WTC11 (cell line): ENCODE results near the gene SLC24A3. TPM values are rescaled to one million over a fixed set of nuclear protein-coding genes. Genes with fewer than 3 reads are reported as not detected.

Experiments used
- ATAC-seq: fragments of 200-7000 bp; cut with Tn5 transposase; 2 replicates; pipeline ENCODE4 v1.10.0; 2021; ENCODE audit warnings: mild to moderate bottlenecking, moderate library complexity
- CTCF ChIA-PET: fragments of 300-600 bp; sonication (Branson Sonifier 250); formaldehyde crosslinking; loops from one replicate; lab custom pipeline; 2021; ENCODE audit warnings: antibody characterized with exemption; lab: Charles Lee
- POLR2A ChIA-PET: fragments of 350-600 bp; sonication (Branson Sonifier 250); formaldehyde crosslinking; loops from one replicate; lab custom pipeline; 2021; ENCODE audit warnings: antibody characterized with exemption; lab: Charles Lee
- DNase-seq: peaks from one replicate; pipeline ENCODE4 v3.0.0; 2021; ENCODE audit warnings: low spot score
- H3K27ac Mint-ChIP-seq: 2 replicates; pipeline ENCODE4 v1.8.0; 2021; ENCODE audit warnings: mixed read lengths
- H3K27me3 Mint-ChIP-seq: 2 replicates; pipeline ENCODE4 v1.8.0; 2021; ENCODE audit warnings: low read depth, mild to moderate bottlenecking, moderate library complexity, mixed read lengths
- H3K36me3 Mint-ChIP-seq: 2 replicates; pipeline ENCODE4 v1.8.0; 2021; ENCODE audit warnings: mixed read lengths
- H3K4me1 Mint-ChIP-seq: 2 replicates; pipeline ENCODE4 v1.8.0; 2022; ENCODE audit warnings: mixed read lengths
- H3K4me3 Mint-ChIP-seq: 2 replicates; pipeline ENCODE4 v1.8.0; 2021; ENCODE audit warnings: mild to moderate bottlenecking, moderate library complexity, mixed read lengths
- H3K9me3 Mint-ChIP-seq: 2 replicates; pipeline ENCODE4 v1.8.0; 2021; ENCODE audit warnings: mixed read lengths
- AFF4 ChIP-seq: sonication (generic); formaldehyde crosslinking; IDR thresholded peaks from 2 replicates; pipeline ENCODE4 v1.8.1; 2023; ENCODE audit warnings: mild to moderate bottlenecking, missing genetic modification reagents, borderline replicate concordance
- CREB1 ChIP-seq: sonication (generic); formaldehyde crosslinking; IDR thresholded peaks from 2 replicates; pipeline ENCODE4 v1.8.0; 2023; ENCODE audit warnings: mild to moderate bottlenecking, missing genetic modification reagents
- CTCF ChIP-seq: fragments of 200-600 bp; IDR thresholded peaks from 2 replicates; pipeline ENCODE4 v1.8.0; 2022; ENCODE audit warnings: antibody characterized with exemption
- E2F4 ChIP-seq: sonication (generic); formaldehyde crosslinking; IDR thresholded peaks from 2 replicates; pipeline ENCODE4 v1.8.1; 2022; ENCODE audit warnings: low read depth, mild to moderate bottlenecking, moderate library complexity, missing genetic modification reagents, borderline replicate concordance
- EMX1 ChIP-seq: fragments of 250-450 bp; sonication (Bioruptor Pico); IDR thresholded peaks from 2 replicates; pipeline ENCODE4 v1.8.0; 2021; ENCODE audit warnings: mild to moderate bottlenecking
- ESRRA ChIP-seq: sonication (generic); formaldehyde crosslinking; IDR thresholded peaks from 2 replicates; pipeline ENCODE4 v1.8.1; 2022; ENCODE audit warnings: mild to moderate bottlenecking, missing genetic modification reagents, borderline replicate concordance
- FOXP1 ChIP-seq: sonication (generic); formaldehyde crosslinking; IDR thresholded peaks from 2 replicates; pipeline ENCODE4 v1.8.0; 2022; ENCODE audit warnings: missing genetic modification reagents, mild to moderate bottlenecking, moderate library complexity, borderline replicate concordance
- FOXP4 ChIP-seq: sonication (generic); formaldehyde crosslinking; IDR thresholded peaks from 2 replicates; pipeline ENCODE4 v1.8.0; 2022; ENCODE audit warnings: mild to moderate bottlenecking, missing genetic modification reagents
- GABPB1 ChIP-seq: sonication (generic); formaldehyde crosslinking; IDR thresholded peaks from 2 replicates; pipeline ENCODE4 v1.8.1; 2023; ENCODE audit warnings: mild to moderate bottlenecking, missing genetic modification reagents
- JAZF1 ChIP-seq: fragments of 250-450 bp; sonication (Bioruptor Pico); IDR thresholded peaks from 2 replicates; pipeline ENCODE4 v1.9.0; 2021; ENCODE audit warnings: moderate library complexity, mild to moderate bottlenecking, inconsistent platforms
- MAX ChIP-seq: sonication (generic); formaldehyde crosslinking; IDR thresholded peaks from 2 replicates; pipeline ENCODE4 v1.8.0; 2022; ENCODE audit warnings: mild to moderate bottlenecking, missing genetic modification reagents
- NFATC4 ChIP-seq: fragments of 250-450 bp; sonication (Bioruptor Pico); IDR thresholded peaks from 2 replicates; pipeline ENCODE4 v1.9.0; 2021; ENCODE audit warnings: mild to moderate bottlenecking
- NFE2L1 ChIP-seq: sonication (generic); formaldehyde crosslinking; IDR thresholded peaks from 2 replicates; pipeline ENCODE4 v1.8.1; 2023; ENCODE audit warnings: missing genetic modification reagents
- NR2C2 ChIP-seq: sonication (generic); formaldehyde crosslinking; IDR thresholded peaks from 2 replicates; pipeline ENCODE4 v1.8.0; 2022; ENCODE audit warnings: mild to moderate bottlenecking, missing genetic modification reagents
- NR3C1 ChIP-seq: sonication (generic); formaldehyde crosslinking; conservative IDR thresholded peaks from 2 replicates; pipeline ENCODE4 v1.8.1; 2023; ENCODE audit warnings: low read depth, mild to moderate bottlenecking, missing genetic modification reagents
- RORB ChIP-seq: fragments of 250-450 bp; sonication (Bioruptor Pico); IDR thresholded peaks from 2 replicates; pipeline ENCODE4 v1.9.0; 2021; ENCODE audit warnings: mild to moderate bottlenecking
- SP1 ChIP-seq: sonication (generic); formaldehyde crosslinking; conservative IDR thresholded peaks from 2 replicates; pipeline ENCODE4 v1.8.1; 2022; ENCODE audit warnings: missing genetic modification reagents
- TCF7 ChIP-seq: sonication (generic); formaldehyde crosslinking; IDR thresholded peaks from 2 replicates; pipeline ENCODE4 v1.8.0; 2022; ENCODE audit warnings: mild to moderate bottlenecking, low read depth, missing genetic modification reagents, moderate library complexity
- ZNF396 ChIP-seq: fragments of 250-450 bp; sonication (Bioruptor Pico); IDR thresholded peaks from 2 replicates; pipeline ENCODE4 v1.8.0; 2021; ENCODE audit warnings: mild to moderate bottlenecking, moderate library complexity, borderline replicate concordance
- ZNF416 ChIP-seq: fragments of 250-450 bp; sonication (Bioruptor Pico); IDR thresholded peaks from 2 replicates; pipeline ENCODE4 v1.9.0; 2021; ENCODE audit warnings: mild to moderate bottlenecking, inconsistent platforms
- ZNF425 ChIP-seq: fragments of 250-450 bp; sonication (Bioruptor Pico); conservative IDR thresholded peaks from 2 replicates; pipeline ENCODE4 v1.9.0; 2021; ENCODE audit warnings: mild to moderate bottlenecking
- ZNF532 ChIP-seq: fragments of 250-450 bp; sonication (Bioruptor Pico); IDR thresholded peaks from 2 replicates; pipeline ENCODE4 v1.9.0; 2021; ENCODE audit warnings: mild to moderate bottlenecking, borderline replicate concordance
- total RNA-seq: library from RNA; stranded (reverse); gene quantifications from 3 replicates; pipeline ENCODE4 v1.2.3, GENCODE V29; 2021

The SLC24A3 gene
- total RNA-seq, 1 experiment from 2014 or later, result 5.7 TPM

- TF ChIP-seq GABPB1 (CRISPR knock-in tag), result no peak
- no peak for TF ChIP-seq EMX1 (CRISPR knock-in tag)
- no peak for TF ChIP-seq RORB (CRISPR knock-in tag)
- no peak for TF ChIP-seq NFATC4 (CRISPR knock-in tag)
- TF ChIP-seq ZNF396 (CRISPR knock-in tag), result no peak
- no peak for TF ChIP-seq NR2C2
- TF ChIP-seq CTCF, result no peak
- no peak for TF ChIP-seq SP1 (CRISPR knock-in tag)
- TF ChIP-seq ZNF416 (CRISPR knock-in tag), result no peak
- no peak for TF ChIP-seq MAX (CRISPR knock-in tag)
These were observed 193.5 kb downstream of the SLC24A3 start (continued) for GRCh38 chr20:19405958-19406357.

- Mint-ChIP-seq H3K4me3 (no peak overlapping the region), H3K36me3 (peaks cover 3% of the 10 kb centered on the region), H3K27me3 (no peaks in the 10 kb centered on the region; the same call in 1 of the 2 replicates), H3K4me1 (peaks cover 32% of the 10 kb centered on the region), H3K27ac (no peak overlapping the region), H3K9me3 (peaks cover 21% of the 10 kb centered on the region)
- ChIA-PET CTCF (no interaction called here), POLR2A (no interaction called here)
- ATAC-seq (no peak), DNase-seq (no peak)
- TF ChIP-seq FOXP4 (CRISPR knock-in tag), result no peak
- TF ChIP-seq GABPB1 (CRISPR knock-in tag), result no peak
- no peak for TF ChIP-seq ZNF532
- no peak for TF ChIP-seq AFF4 (CRISPR knock-in tag)
- no peak for TF ChIP-seq NFE2L1
- TF ChIP-seq E2F4, result no peak
- TF ChIP-seq JAZF1 (CRISPR knock-in tag), result no peak
- TF ChIP-seq NR3C1, result no peak
- TF ChIP-seq CREB1 (CRISPR knock-in tag), result no peak
- no peak for TF ChIP-seq RORB (CRISPR knock-in tag)
- TF ChIP-seq TCF7 (CRISPR knock-in tag), result no peak
- no peak for TF ChIP-seq ZNF425 (CRISPR knock-in tag)
- no peak for TF ChIP-seq FOXP1 (CRISPR knock-in tag)
- TF ChIP-seq ZNF416 (CRISPR knock-in tag), result no peak
- TF ChIP-seq ESRRA (CRISPR knock-in tag), result no peak
These were observed 193.9 kb downstream of the SLC24A3 start for GRCh38 chr20:19406381-19406780.
